BE2C (cell line): ENCODE data around the gene C1QTNF6.

Source experiments
- DNase-seq: peaks from one replicate; pipeline ENCODE4 v3.0.0-alpha.2; 2020
- H3K27me3 ChIP-seq: fragments of 250-450 bp; sonication (Bioruptor Pico); 2 replicates; pipeline ENCODE4 v1.5.1; 2020; ENCODE audit warnings: mild to moderate bottlenecking
- H3K36me3 ChIP-seq: fragments of 250-450 bp; sonication (Bioruptor Pico); 2 replicates; pipeline ENCODE4 v1.5.1; 2020; ENCODE audit warnings: mild to moderate bottlenecking
- H3K4me1 ChIP-seq: fragments of 250-450 bp; sonication (Bioruptor Pico); 2 replicates; pipeline ENCODE4 v1.5.1; 2020
- H3K4me3 ChIP-seq: 2 replicates; pipeline ENCODE4 v1.5.1; 2011; ENCODE audit warnings: low read depth, low read length
- H3K9me3 ChIP-seq: fragments of 250-450 bp; sonication (Bioruptor Pico); 2 replicates; pipeline ENCODE4 v1.5.1; 2020
- CTCF ChIP-seq: IDR thresholded peaks from 2 replicates; pipeline ENCODE4 v1.5.1; 2012; ENCODE audit warnings: mild to moderate bottlenecking, low read depth, low read length

Gene C1QTNF6

GRCh38 chr22:37209140-37209845 lies 21.2 kb upstream of the C1QTNF6 start:
- no peaks in the 10 kb centered on the region for H3K9me3 ChIP-seq
- no peaks in the 10 kb centered on the region for H3K36me3 ChIP-seq
- DNase-seq, result no peak
- no peak for TF ChIP-seq CTCF
- no peak overlapping the region for H3K4me3 ChIP-seq
- H3K27me3 ChIP-seq, result no peaks in the 10 kb centered on the region
- no peaks in the 10 kb centered on the region; the same call in none of the 2 replicates for H3K4me1 ChIP-seq

- H3K9me3 ChIP-seq, result no peaks in the 10 kb centered on the region
- no peak for TF ChIP-seq CTCF
- no peaks in the 10 kb centered on the region for H3K27me3 ChIP-seq
- H3K4me3 ChIP-seq, result no peak overlapping the region
- DNase-seq, result no peak
- H3K36me3 ChIP-seq, result no peaks in the 10 kb centered on the region
- H3K4me1 ChIP-seq, result no peaks in the 10 kb centered on the region; the same call in none of the 2 replicates
These were observed 20.5 kb upstream of the C1QTNF6 start for GRCh38 chr22:37208401-37209139.

- DNase-seq, result no peak
- TF ChIP-seq CTCF, result no peak
- H3K4me1 ChIP-seq, result no peaks in the 10 kb centered on the region; the same call in none of the 2 replicates
- no peak overlapping the region for H3K4me3 ChIP-seq
- no peaks in the 10 kb centered on the region for H3K9me3 ChIP-seq
- no peaks in the 10 kb centered on the region for H3K27me3 ChIP-seq
- no peaks in the 10 kb centered on the region for H3K36me3 ChIP-seq
These were observed 19.9 kb upstream of the C1QTNF6 start for GRCh38 chr22:37207981-37208380.

GRCh38 chr22:37206841-37207821 lies 19.1 kb upstream of the C1QTNF6 start:
- Histone ChIP-seq H3K4me3 (no peak overlapping the region), H3K4me1 (no peaks in the 10 kb centered on the region; the same call in none of the 2 replicates), H3K9me3 (no peaks in the 10 kb centered on the region), H3K36me3 (no peaks in the 10 kb centered on the region), H3K27me3 (no peaks in the 10 kb centered on the region)
- DNase-seq, result no peak
- no peak for TF ChIP-seq CTCF

GRCh38 chr22:37206118-37206840 lies 18.2 kb upstream of the C1QTNF6 start:
- Histone ChIP-seq H3K4me3 (no peak overlapping the region), H3K9me3 (no peaks in the 10 kb centered on the region), H3K36me3 (no peaks in the 10 kb centered on the region), H3K4me1 (no peaks in the 10 kb centered on the region), H3K27me3 (no peaks in the 10 kb centered on the region)
- DNase-seq, result no peak
- no peak for TF ChIP-seq CTCF
